Frontal cortex (tissue), 4 donors: ENCODE results near the gene NUP42. TPM values are rescaled to one million over a fixed set of nuclear protein-coding genes. Genes with fewer than 3 reads are reported as not detected.
A peak's percentile ranks its signal among the peaks of the same experiment; 100 is the strongest.

Source experiments
- DNase-seq, 2 donors: peaks; one replicate each; pipeline ENCODE4 v3.0.0; 2012; ENCODE audit warnings: low spot score in 2 of 2
- FAIRE-seq: peaks from 2 replicates; lab custom pipeline; 2012; peaks lifted over from hg19 to GRCh38; lab: Jason Lieb, UNC
- total RNA-seq: library from RNA; depleted of rRNA; stranded (reverse); fragments of >200 nt; gene quantifications from one replicate; pipeline ENCODE4 v1.2.3, GENCODE V29; 2014
- donor health status: control.
- donor health status: control.
- donor health status: control.

Gene NUP42
- total RNA-seq, 1 donor from 2014 or later, result 60.7 TPM

- no peak for FAIRE-seq
- DNase-seq, result no peak
Measured at GRCh38 chr7:23226844-23227450, 45.1 kb downstream of the NUP42 start.

GRCh38 chr7:23228412-23228811, 46.6 kb downstream of the NUP42 start:
- FAIRE-seq, result no peak
- DNase-seq, result no peak

- DNase-seq (no peak), FAIRE-seq (no peak)
Measured at GRCh38 chr7:23230641-23231101, 48.8 kb downstream of the NUP42 start.

GRCh38 chr7:23232966-23233365, 51.1 kb downstream of the NUP42 start:
- FAIRE-seq, result no peak
- no peak for DNase-seq

- DNase-seq (no peak), FAIRE-seq (no peak)
Measured at GRCh38 chr7:23234569-23235296, 52.9 kb downstream of the NUP42 start.

GRCh38 chr7:23235813-23236221, 54.0 kb downstream of the NUP42 start:
- no peak for FAIRE-seq

GRCh38 chr7:23237000-23237399, 55.2 kb downstream of the NUP42 start:
- no peak for FAIRE-seq
- no peak for DNase-seq

More at GRCh38 chr7:23235813-23236221, 54.0 kb downstream of the NUP42 start:
- no peak for DNase-seq

GRCh38 chr7:23238983-23239652, 57.3 kb downstream of the NUP42 start:
- FAIRE-seq (no peak), DNase-seq (no peak)

GRCh38 chr7:23239698-23240097, 57.9 kb downstream of the NUP42 start:
- DNase-seq (no peak), FAIRE-seq (no peak)

GRCh38 chr7:23242321-23242720, 60.5 kb downstream of the NUP42 start:
- FAIRE-seq, result no peak
- DNase-seq, result no peak

- FAIRE-seq (no peak), DNase-seq (no peak)
Measured at GRCh38 chr7:23242935-23243334, 61.1 kb downstream of the NUP42 start.

- no peak for FAIRE-seq
- peak; percentile 21 to 25 for DNase-seq
Measured at GRCh38 chr7:23246555-23246954, 64.7 kb downstream of the NUP42 start, which contains the start of gene GPNMB. Gene GPNMB (plus strand): TSS chr7:23246775. CDS start chr7:23246858, 83 bp downstream.

GRCh38 chr7:23247046-23247602, 65.3 kb downstream of the NUP42 start:
- FAIRE-seq (no peak), DNase-seq (peak; percentile 16 to 27)

GRCh38 chr7:23247603-23248335, 65.9 kb downstream of the NUP42 start:
- FAIRE-seq, result no peak
- peak; percentile 19 to 37 for DNase-seq

- no peak for DNase-seq
- FAIRE-seq, result no peak
Measured at GRCh38 chr7:23249486-23249885, 67.6 kb downstream of the NUP42 start.

Other genes starting within 250 kb of the NUP42 start
- gene HYCC1, start 167.9 kb upstream of the NUP42 start, total RNA-seq, result 86.4 TPM
- 110 TPM for gene KLHL7, start 76.3 kb upstream of the NUP42 start, total RNA-seq
- 3.7 TPM for gene GPNMB, start 64.7 kb downstream of the NUP42 start, total RNA-seq
- gene MALSU1, start 117.3 kb downstream of the NUP42 start, total RNA-seq, result 37.9 TPM